Stimulated activated naive B cell treated with anti-CD40 and anti-IgM and Interleukin-4, amounts not matched to agents 10 μg/mL and 1 μg/mL and 100 μg/mL, for 72 hours (primary cell): Measurements from ENCODE around the gene HOMER1.
A peak's percentile ranks its signal among the peaks of the same experiment; 100 is the strongest.

Experiments
- ATAC-seq, 2 donors: fragments of 150-1000 bp; cut with Tn5 transposase; replicated peaks; 2 replicates each; pipeline ENCODE4 v1.10.0; 2021; ENCODE audit warnings: moderate library complexity in 1 of 2
- DNase-seq: peaks from one replicate; pipeline ENCODE4 v3.0.0; 2021
- H3K27ac Mint-ChIP-seq: one replicate; pipeline ENCODE4 v1.8.0; 2022; ENCODE audit warnings: mild to moderate bottlenecking, mixed read lengths
- H3K27me3 Mint-ChIP-seq, 2 donors: one replicate each; pipeline ENCODE4 v1.8.0; 2022; ENCODE audit warnings: mixed read lengths in 2 of 2
- H3K36me3 Mint-ChIP-seq, 2 donors: one replicate each; pipeline ENCODE4 v1.8.0; 2022; ENCODE audit warnings: mixed read lengths in 2 of 2, mild to moderate bottlenecking in 1 of 2
- H3K4me1 Mint-ChIP-seq, 2 donors: one replicate each; pipeline ENCODE4 v1.8.0; 2022; ENCODE audit warnings: mixed read lengths in 2 of 2, mild to moderate bottlenecking in 1 of 2
- H3K4me3 Mint-ChIP-seq, 2 donors: one replicate each; pipeline ENCODE4 v1.8.0; 2022; ENCODE audit warnings: mild to moderate bottlenecking in 2 of 2, mixed read lengths in 2 of 2, moderate library complexity in 1 of 2
- H3K9me3 Mint-ChIP-seq, 2 donors: one replicate each; pipeline ENCODE4 v1.8.0; 2022; ENCODE audit warnings: mixed read lengths in 2 of 2, mild to moderate bottlenecking in 1 of 2

Gene HOMER1

DNA sequence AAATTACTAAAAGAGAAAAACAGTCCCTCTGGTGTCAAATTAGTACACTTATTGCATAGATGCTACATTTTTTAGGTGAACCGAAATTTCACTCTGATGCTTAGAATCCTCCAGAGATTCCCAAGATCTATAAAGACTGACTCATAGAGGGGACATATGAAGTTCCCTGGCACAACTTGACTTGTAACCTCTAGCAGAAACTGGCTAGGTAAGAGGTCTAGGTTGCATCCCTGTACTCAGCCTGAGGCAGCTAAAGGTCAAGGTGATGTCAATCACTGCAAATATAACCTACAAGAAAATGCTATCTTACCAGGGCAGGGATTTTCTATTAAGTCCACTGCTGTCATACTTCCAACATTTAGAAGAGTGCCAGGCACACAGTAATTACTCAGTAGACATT lies 24.2 kb downstream of the HOMER1 start:
- Mint-ChIP-seq H3K4me3 (no peak overlapping the region), H3K27ac (no peak overlapping the region), H3K4me1 (no peaks in the 10 kb centered on the region), H3K9me3 (peaks cover 0 to 3% of the 10 kb centered on the region in 2 donors), H3K36me3 (peaks cover 0 to 3% of the 10 kb centered on the region in 2 donors), H3K27me3 (peaks cover 17 to 21% of the 10 kb centered on the region in 2 donors)
- DNase-seq (no peak), ATAC-seq (no peak)

DNA sequence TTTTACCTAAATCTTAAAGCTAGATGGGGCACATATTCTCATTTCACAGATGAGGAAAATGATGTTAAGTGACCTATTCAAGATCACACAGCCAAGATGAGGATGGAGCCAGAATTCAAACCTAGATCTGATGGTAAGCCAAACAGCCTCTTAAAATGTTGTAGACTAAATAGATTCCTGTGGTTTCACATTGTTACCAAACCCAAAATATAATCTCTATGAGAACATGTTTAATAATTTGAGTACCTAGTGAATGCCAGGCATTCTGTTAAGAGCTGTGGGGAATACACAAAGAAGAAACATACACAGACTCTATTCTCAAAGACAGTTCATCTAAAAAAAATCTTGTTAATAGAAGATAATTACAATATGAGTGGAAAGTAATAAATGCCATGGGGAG lies 25.2 kb downstream of the HOMER1 start:
- peaks cover 11 to 14% of the 10 kb centered on the region in 2 donors for H3K27me3 Mint-ChIP-seq
- no peak for DNase-seq
- no peaks in the 10 kb centered on the region for H3K4me1 Mint-ChIP-seq
- peaks cover 0 to 6% of the 10 kb centered on the region in 2 donors for H3K36me3 Mint-ChIP-seq
- no peak for ATAC-seq
- peaks cover 1 to 4% of the 10 kb centered on the region in 2 donors for H3K9me3 Mint-ChIP-seq
- H3K27ac Mint-ChIP-seq: no peak overlapping the region
- no peak overlapping the region for H3K4me3 Mint-ChIP-seq

DNA sequence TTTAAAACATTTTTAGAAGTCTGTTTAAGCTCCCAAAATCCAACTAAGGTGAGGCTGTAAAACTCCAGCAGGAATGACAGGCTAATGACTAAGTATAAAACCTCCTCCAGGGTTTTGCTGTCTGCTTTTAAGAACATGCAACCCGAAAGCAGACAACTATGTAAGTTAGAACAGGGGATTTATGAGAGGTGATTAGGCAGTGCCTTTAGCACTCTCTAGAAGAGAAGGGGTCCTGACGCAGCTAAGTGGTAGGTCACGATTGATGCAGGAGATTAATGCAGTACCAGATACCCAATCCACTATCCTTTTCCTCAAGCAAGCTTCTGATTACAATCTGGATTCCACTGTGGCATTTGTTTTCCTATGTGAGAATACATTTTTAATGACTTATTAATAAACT lies 25.9 kb downstream of the HOMER1 start:
- peaks cover 0 to 3% of the 10 kb centered on the region in 2 donors for H3K36me3 Mint-ChIP-seq
- no peak for DNase-seq
- H3K4me3 Mint-ChIP-seq: no peak overlapping the region
- H3K4me1 Mint-ChIP-seq: no peaks in the 10 kb centered on the region
- no peak for ATAC-seq
- peaks cover 5 to 7% of the 10 kb centered on the region in 2 donors for H3K27me3 Mint-ChIP-seq
- H3K27ac Mint-ChIP-seq: no peak overlapping the region
- H3K9me3 Mint-ChIP-seq: peaks cover 0 to 4% of the 10 kb centered on the region in 2 donors

DNA sequence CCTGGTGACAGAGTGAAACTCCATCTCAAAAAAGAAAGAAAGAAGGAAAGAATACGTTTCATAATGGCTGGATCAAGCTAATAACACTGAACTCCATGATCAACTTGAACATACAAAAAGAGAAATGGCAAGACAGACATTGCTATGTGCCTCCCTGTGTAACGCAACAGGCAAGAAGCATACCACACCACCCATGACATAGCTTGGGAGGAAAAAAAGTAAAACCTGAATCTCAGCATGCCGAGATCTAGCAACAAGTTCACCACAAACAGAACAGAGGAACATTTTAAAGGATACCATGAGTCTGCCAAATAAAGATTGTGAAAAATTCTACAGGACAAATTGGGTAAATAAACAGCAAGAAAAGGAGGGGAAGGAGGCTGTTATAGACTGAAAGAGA lies 26.7 kb downstream of the HOMER1 start:
- Mint-ChIP-seq H3K4me3 (no peak overlapping the region), H3K4me1 (no peaks in the 10 kb centered on the region), H3K9me3 (peaks cover 0 to 4% of the 10 kb centered on the region in 2 donors), H3K36me3 (peaks cover 0 to 3% of the 10 kb centered on the region in 2 donors), H3K27me3 (peaks cover 4 to 6% of the 10 kb centered on the region in 2 donors), H3K27ac (no peak overlapping the region)
- DNase-seq (no peak), ATAC-seq (no peak)

DNA sequence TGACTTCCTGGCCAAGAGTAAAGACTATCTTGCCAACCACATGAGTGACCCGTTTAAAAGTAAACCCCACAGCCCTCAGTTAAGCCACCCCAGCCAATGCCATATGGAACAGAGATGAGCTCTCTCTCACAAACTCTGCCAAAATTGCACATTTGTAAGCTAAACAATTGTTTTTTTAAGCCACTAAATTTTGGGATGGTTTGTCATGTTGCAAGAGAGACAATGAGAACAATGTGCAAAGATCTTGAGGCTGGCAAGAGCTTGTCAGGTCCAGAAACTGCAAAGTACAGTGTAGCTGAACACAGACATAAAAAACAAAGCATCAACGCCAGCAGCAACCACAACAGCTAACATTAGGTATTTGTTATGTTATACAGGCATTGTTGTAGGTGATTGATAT lies 27.8 kb downstream of the HOMER1 start:
- Mint-ChIP-seq H3K4me3 (no peak overlapping the region), H3K27me3 (peaks cover 4 to 6% of the 10 kb centered on the region in 2 donors), H3K36me3 (peaks cover 3 to 4% of the 10 kb centered on the region in 2 donors), H3K9me3 (peaks cover 0 to 4% of the 10 kb centered on the region in 2 donors), H3K27ac (no peak overlapping the region), H3K4me1 (no peaks in the 10 kb centered on the region)
- ATAC-seq (no peak), DNase-seq (no peak)

DNA sequence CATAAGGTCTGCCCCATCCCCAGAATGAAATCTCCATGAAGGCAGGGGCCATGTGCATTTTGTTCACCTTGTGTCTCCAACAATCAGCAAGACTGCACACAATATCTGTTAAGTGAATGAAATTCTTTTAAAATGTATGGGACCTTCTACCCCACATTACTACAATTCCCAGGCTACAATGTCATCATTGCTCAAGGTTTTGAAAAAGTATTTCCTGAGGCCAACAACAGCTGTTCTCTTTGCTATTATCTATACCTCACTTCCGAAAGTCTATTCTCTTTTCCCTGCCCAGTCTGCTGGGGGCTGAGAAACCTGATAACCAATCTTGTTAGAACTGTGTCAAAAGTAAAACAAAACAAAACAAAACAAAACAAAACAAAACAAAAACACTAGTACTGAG lies 29.2 kb downstream of the HOMER1 start:
- Mint-ChIP-seq H3K27ac (no peak overlapping the region), H3K9me3 (peaks cover 0 to 4% of the 10 kb centered on the region in 2 donors)
- DNase-seq: no peak

DNA sequence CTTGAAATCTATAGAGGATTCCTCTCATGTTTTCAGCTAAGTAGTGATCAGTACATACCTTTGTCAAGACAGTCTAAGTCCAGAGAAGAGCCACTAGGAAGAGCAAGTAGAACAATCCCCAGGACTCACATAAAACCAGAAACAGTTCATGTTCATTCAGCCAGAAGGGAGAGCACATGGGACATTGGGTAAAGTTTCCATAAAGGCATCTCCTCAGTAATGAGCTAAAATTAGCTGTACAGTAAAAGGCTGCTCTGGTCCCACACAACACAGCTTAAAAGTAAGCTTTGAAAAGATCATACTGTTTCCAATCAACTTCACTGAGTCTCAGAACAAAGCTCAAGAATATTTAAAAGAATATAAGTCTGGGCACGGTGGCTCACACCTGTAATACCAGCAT lies 32.4 kb downstream of the HOMER1 start:
- Mint-ChIP-seq H3K9me3 (peaks cover 0 to 4% of the 10 kb centered on the region in 2 donors), H3K4me1 (no peaks in the 10 kb centered on the region), H3K4me3 (no peak overlapping the region), H3K36me3 (peaks cover 3 to 6% of the 10 kb centered on the region in 2 donors), H3K27me3 (no peaks in the 10 kb centered on the region), H3K27ac (no peak overlapping the region)
- DNase-seq (no peak), ATAC-seq (no peak)

More for the DNA sequence above, 29.2 kb downstream of the HOMER1 start:
- no peak for ATAC-seq
- H3K4me3 Mint-ChIP-seq: no peak overlapping the region
- peaks cover 4 to 6% of the 10 kb centered on the region in 2 donors for H3K27me3 Mint-ChIP-seq
- H3K4me1 Mint-ChIP-seq: no peaks in the 10 kb centered on the region
- peaks cover 3 to 6% of the 10 kb centered on the region in 2 donors for H3K36me3 Mint-ChIP-seq

DNA sequence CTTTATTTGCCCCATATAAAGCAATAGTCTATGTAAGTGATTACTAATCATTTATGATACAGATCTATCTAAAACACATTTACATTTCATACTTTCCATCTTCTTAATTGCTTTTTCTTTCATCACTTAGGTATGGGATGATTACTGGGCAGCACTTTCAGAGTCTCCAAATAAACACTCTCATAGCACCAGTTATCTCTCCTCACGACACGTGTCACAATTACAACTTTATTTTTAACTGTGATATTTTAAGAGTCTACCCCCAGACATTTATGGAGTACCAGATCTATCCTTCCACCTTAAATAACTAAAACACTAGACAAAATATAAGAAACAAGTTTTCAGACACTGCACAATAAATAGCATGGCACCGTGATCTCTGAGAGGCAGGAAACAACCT lies 32.9 kb downstream of the HOMER1 start:
- ATAC-seq (no peak), DNase-seq (no peak)
- Mint-ChIP-seq H3K9me3 (peaks cover 0 to 4% of the 10 kb centered on the region in 2 donors), H3K27ac (no peak overlapping the region), H3K4me3 (no peak overlapping the region), H3K36me3 (peaks cover 3 to 6% of the 10 kb centered on the region in 2 donors), H3K27me3 (no peaks in the 10 kb centered on the region), H3K4me1 (no peaks in the 10 kb centered on the region)

DNA sequence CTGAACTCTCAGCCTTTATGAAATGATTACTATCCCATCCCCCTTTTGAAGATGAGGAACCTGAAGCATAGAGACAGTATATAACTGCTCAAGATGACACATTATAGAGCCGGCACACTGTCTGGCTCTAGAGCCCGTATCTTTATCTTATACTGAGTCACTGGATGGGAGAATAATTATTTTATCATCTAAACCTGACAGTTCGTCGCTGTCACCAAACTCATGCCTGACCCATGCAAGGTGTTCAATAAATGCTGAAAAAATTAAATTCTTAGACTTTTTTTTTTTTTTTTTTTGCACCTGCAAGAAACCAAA lies 38.8 kb downstream of the HOMER1 start:
- Mint-ChIP-seq H3K9me3 (no peaks in the 10 kb centered on the region), H3K4me1 (peaks cover 0 to 5% of the 10 kb centered on the region in 2 donors), H3K4me3 (no peak overlapping the region), H3K27me3 (no peaks in the 10 kb centered on the region), H3K36me3 (no peaks in the 10 kb centered on the region), H3K27ac (no peak overlapping the region)
- no peak for ATAC-seq
- DNase-seq: no peak

DNA sequence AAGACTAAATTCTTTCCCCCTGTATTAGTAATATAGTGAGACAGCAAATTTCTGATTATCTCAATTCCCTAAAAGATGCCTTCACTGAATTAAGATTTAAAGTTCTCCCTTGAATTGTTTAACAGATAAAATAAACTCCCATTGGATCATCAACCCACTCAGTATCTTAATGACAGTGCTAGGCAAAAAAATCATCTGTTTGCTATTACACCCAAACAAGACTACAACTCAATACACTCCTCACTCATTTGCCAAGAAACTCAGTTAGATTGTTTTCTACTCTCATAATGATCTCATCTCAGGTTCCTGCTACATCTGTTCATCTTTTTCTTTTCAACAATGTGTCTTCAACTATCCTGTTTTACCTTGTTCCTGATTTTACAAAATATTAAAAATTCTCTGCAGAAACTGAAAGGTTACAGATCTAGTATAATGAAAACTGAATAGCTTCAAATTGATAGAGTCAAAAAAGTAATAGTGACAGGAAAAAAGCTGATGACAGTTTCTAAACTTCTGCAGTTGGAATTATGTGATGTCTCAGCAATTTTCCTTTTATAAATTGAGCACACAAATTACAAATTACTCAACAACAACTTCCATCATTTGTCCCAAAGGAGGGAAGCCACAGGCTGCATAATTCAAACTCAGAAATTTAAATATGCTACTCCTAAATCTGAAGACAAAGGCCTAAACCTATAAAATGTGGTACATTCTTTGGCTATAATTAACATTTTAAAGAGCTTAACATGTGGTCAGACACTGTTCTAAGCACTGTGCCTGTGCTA lies 39.4 kb downstream of the HOMER1 start:
- no peaks in the 10 kb centered on the region for H3K9me3 Mint-ChIP-seq
- no peak overlapping the region for H3K4me3 Mint-ChIP-seq
- no peak overlapping the region for H3K27ac Mint-ChIP-seq
- ATAC-seq: no peak
- no peak for DNase-seq
- peaks cover 0 to 5% of the 10 kb centered on the region in 2 donors for H3K4me1 Mint-ChIP-seq
- no peaks in the 10 kb centered on the region for H3K36me3 Mint-ChIP-seq
- no peaks in the 10 kb centered on the region for H3K27me3 Mint-ChIP-seq

DNA sequence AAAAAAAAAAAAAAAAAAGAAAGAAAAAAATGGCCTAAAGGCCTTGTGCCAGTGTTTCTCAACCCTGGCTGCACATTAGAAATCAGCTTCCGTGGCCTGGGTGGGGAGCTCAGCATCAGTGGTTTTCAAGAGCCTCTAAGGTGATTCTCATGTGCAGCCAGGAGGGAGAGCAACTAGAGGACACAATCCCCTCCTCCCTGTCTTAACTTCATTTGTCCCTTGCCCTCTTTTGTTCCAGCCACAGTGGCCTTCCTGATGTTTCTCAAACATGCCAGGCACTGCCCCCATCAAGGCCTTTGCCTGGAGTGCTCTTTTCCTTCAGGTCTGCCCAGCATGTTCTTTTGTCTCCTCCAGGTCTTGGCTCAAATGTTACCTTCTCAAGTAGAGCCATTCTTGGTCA lies 42.4 kb downstream of the HOMER1 start:
- Mint-ChIP-seq H3K9me3 (no peaks in the 10 kb centered on the region), H3K4me1 (peaks cover 0 to 5% of the 10 kb centered on the region in 2 donors), H3K36me3 (no peaks in the 10 kb centered on the region), H3K27me3 (no peaks in the 10 kb centered on the region), H3K27ac (no peak overlapping the region), H3K4me3 (no peak overlapping the region)
- ATAC-seq (no peak), DNase-seq (no peak)

DNA sequence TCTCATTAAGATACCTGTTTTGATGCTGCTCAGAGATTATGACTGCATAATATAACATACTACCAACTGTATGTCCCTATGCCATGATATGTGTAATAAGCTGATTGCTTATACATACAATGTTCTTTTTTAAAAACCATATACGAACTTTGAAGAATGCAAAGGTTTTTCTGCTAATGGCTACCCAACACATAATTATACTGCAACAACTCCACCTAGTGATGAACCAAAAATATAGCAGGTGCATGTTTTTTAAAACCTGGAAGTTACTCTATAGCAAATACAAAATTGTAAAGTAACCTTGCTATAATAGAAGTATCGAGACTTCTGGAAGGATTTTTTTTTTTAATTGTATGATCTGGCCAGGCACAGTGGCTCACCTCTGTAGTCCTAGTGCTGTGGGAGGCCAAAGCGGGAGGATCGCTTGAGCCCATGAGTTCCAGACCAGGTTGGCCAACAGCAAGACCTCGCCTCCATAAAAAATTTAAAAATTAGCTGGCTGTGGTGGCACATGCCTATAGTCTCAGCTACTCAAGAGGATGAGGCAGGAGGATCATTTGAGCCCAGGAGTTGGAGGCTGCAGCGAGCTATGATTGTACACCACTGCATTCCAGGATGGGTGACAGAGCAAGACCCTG lies 49.1 kb downstream of the HOMER1 start:
- Mint-ChIP-seq H3K4me3 (no peak overlapping the region), H3K27me3 (peaks cover 3 to 16% of the 10 kb centered on the region in 2 donors), H3K9me3 (no peaks in the 10 kb centered on the region), H3K4me1 (no peaks in the 10 kb centered on the region), H3K27ac (no peak overlapping the region), H3K36me3 (no peaks in the 10 kb centered on the region)
- ATAC-seq (peak; percentile 34 to 43), DNase-seq (no peak)

DNA sequence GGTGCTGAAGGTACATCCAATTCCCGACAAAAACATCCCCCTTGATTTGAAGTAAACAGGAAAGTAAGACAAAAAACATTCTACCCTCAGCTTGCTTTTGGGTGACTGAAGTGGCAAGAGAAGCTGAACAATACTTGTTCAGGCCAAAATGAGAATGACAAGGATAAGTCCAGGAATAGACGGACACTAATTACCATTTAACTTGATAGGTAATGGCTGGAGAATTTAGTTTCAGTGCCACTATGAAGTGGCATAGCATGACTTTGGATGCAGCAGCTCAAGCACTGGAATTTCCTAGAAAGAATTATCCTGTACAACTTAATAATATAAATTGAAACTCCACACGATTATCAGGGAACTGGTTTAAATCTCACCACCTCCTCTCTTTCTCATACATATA lies 49.7 kb downstream of the HOMER1 start:
- Mint-ChIP-seq H3K27me3 (peaks cover 3 to 20% of the 10 kb centered on the region in 2 donors), H3K36me3 (no peaks in the 10 kb centered on the region), H3K4me1 (no peaks in the 10 kb centered on the region), H3K27ac (no peak overlapping the region), H3K4me3 (no peak overlapping the region), H3K9me3 (no peaks in the 10 kb centered on the region)
- DNase-seq: no peak
- no peak for ATAC-seq

DNA sequence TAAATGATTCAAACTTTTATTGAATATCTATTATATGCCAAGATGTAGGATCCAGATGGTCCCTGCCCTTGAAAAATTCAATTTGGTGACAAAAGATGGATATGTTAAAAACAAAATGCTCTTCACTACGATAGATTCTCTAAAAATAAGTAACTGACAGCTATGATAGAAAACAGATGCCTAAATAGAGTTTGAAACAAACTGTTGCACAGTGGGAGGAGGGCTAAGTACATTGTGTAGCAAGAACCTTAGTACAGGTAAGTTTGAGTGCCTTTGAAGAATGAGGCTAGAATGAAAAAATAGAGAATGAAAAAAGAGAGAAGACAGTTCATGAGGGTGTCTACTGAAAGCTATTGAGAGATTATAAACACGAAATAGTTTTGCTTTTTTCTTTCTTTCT lies 54.3 kb downstream of the HOMER1 start:
- H3K27ac Mint-ChIP-seq: no peak overlapping the region
- no peak overlapping the region for H3K4me3 Mint-ChIP-seq
- H3K9me3 Mint-ChIP-seq: peaks cover 0 to 2% of the 10 kb centered on the region in 2 donors
- H3K4me1 Mint-ChIP-seq: peaks cover 7 to 9% of the 10 kb centered on the region in 2 donors
- no peak for DNase-seq
- peaks cover 5 to 10% of the 10 kb centered on the region in 2 donors for H3K36me3 Mint-ChIP-seq
- H3K27me3 Mint-ChIP-seq: peaks cover 8 to 24% of the 10 kb centered on the region in 2 donors
- ATAC-seq: no peak
